CD8-positive, alpha-beta memory T cell (primary cell): Measurements from ENCODE around the gene KCNN3. TPM values are rescaled to one million over a fixed set of nuclear protein-coding genes. Genes with fewer than 3 reads are reported as not detected.

Source experiments
- CTCF ChIA-PET: fragments of 350-600 bp; sonication (Branson Sonifier 250); formaldehyde crosslinking; loops from one replicate; lab custom pipeline; 2021; ENCODE audit warnings: antibody characterized with exemption; lab: Charles Lee
- POLR2A ChIA-PET: fragments of 350-600 bp; sonication (Branson Sonifier 250); formaldehyde crosslinking; loops from one replicate; lab custom pipeline; 2021; ENCODE audit warnings: antibody characterized with exemption; lab: Charles Lee
- DNase-seq, 5 donors: peaks; one replicate each; pipeline versions ENCODE4 v3.0.0 to v3.0.0-alpha.2; 2020 to 2022; ENCODE audit warnings: mixed read lengths in 1 of 5
- H3K27ac ChIP-seq: one replicate; pipeline ENCODE4 v1.7.0; 2013; ENCODE audit warnings: low read depth, mild to moderate bottlenecking, low read length, moderate library complexity
- H3K27me3 ChIP-seq: 2 replicates; pipeline ENCODE4 v1.7.0; 2013; ENCODE audit warnings: low read length, mild to moderate bottlenecking; ENCODE audit not compliant: insufficient read depth, poor library complexity, severe bottlenecking
- H3K36me3 ChIP-seq: 2 replicates; pipeline ENCODE4 v1.7.0; 2013; ENCODE audit warnings: mild to moderate bottlenecking, low read length, moderate library complexity; ENCODE audit not compliant: insufficient read depth
- H3K4me1 ChIP-seq: 2 replicates; pipeline ENCODE4 v1.7.0; 2013; ENCODE audit warnings: mild to moderate bottlenecking, low read length, moderate library complexity; ENCODE audit not compliant: insufficient read depth
- H3K4me3 ChIP-seq: 2 replicates; pipeline ENCODE4 v1.7.0; 2013; ENCODE audit warnings: mild to moderate bottlenecking, low read length
- H3K9me3 ChIP-seq: 2 replicates; pipeline ENCODE4 v1.7.0; 2013; ENCODE audit warnings: mild to moderate bottlenecking, low read length
- H3K27ac Mint-ChIP-seq, 8 donors: one replicate each; pipeline ENCODE4 v1.8.0; 2020 to 2021; ENCODE audit warnings: mixed read lengths in 8 of 8, mild to moderate bottlenecking in 6 of 8, inconsistent platforms in 3 of 8, moderate library complexity in 3 of 8
- H3K27me3 Mint-ChIP-seq, 2 donors: one replicate each; pipeline ENCODE4 v1.8.0; 2020 to 2021; ENCODE audit warnings: mixed read lengths in 2 of 2, mild to moderate bottlenecking in 1 of 2, moderate library complexity in 1 of 2
- H3K36me3 Mint-ChIP-seq, 3 donors: one replicate each; pipeline ENCODE4 v1.8.0; 2020 to 2021; ENCODE audit warnings: mixed read lengths in 3 of 3, inconsistent platforms in 1 of 3, mild to moderate bottlenecking in 1 of 3
- H3K4me1 Mint-ChIP-seq, 3 donors: one replicate each; pipeline ENCODE4 v1.8.0; 2020 to 2021; ENCODE audit warnings: mixed read lengths in 3 of 3, inconsistent platforms in 1 of 3, mild to moderate bottlenecking in 1 of 3
- H3K4me3 Mint-ChIP-seq, 7 donors: one replicate each; pipeline ENCODE4 v1.8.0; 2020 to 2021; ENCODE audit warnings: mixed read lengths in 7 of 7, mild to moderate bottlenecking in 6 of 7, moderate library complexity in 4 of 7, inconsistent platforms in 2 of 7
- H3K9me3 Mint-ChIP-seq, 5 donors: one replicate each; pipeline ENCODE4 v1.8.0; 2020 to 2022; ENCODE audit warnings: mixed read lengths in 5 of 5, mild to moderate bottlenecking in 3 of 5, moderate library complexity in 2 of 5, inconsistent platforms in 1 of 5
- polyA plus RNA-seq: library from polyadenylated mRNA; unstranded; fragments of 300-500 nt; fragmentation: Illumina TruSeq; gene quantifications from one replicate; pipeline ENCODE4 v1.2.3, GENCODE V29; 2021
- total RNA-seq, 2 experiments: library from RNA; stranded (reverse); gene quantifications; one replicate each; pipeline ENCODE4 v1.2.3, GENCODE V29; 2021

Gene KCNN3
- total and polyA plus RNA-seq, 3 experiments from 2014 or later: 0.18 to 0.22 TPM; not detected in 1

DNA sequence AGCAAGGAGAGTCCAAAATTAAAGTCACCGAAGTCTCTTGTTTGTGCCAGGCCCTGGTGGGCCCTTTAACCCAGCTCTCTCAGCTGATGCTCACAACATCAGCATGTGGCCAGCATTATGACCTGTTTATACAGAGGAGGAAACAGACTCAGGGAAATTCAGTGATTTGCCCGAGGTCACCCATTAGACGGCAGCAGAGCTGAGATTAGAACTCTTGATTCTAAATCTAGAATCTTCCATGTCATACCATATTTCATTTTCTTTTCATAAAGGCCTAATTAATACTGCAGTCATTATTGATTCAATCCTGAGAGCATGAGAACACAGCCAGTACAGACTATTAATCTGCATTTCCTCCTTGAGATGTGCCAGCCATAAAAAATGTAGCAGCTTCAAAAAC lies 63.7 kb downstream of the KCNN3 start:
- Mint-ChIP-seq H3K27ac (peak overlapping the region in 1 of 8 donors; percentile 32), H3K4me1 (peaks cover 0 to 2% (median 0%) of the 10 kb centered on the region in 3 donors), H3K4me3 (no peak overlapping the region), H3K36me3 (no peaks in the 10 kb centered on the region), H3K27me3 (peaks cover 10 to 41% of the 10 kb centered on the region in 2 donors), H3K9me3 (no peaks in the 10 kb centered on the region)
- Histone ChIP-seq H3K9me3 (no peaks in the 10 kb centered on the region), H3K4me3 (no peak overlapping the region), H3K27me3 (no peaks in the 10 kb centered on the region), H3K36me3 (no peaks in the 10 kb centered on the region), H3K27ac (no peak overlapping the region), H3K4me1 (no peaks in the 10 kb centered on the region)
- DNase-seq: no peak
- ChIA-PET CTCF (interaction anchor here (1.0 to 1.6 kb wide), 2 partner anchors 46 to 137 kb away, joined by 3 to 4 read pairs; no protein-coding TSS in a partner anchor), POLR2A (no interaction called here)

DNA sequence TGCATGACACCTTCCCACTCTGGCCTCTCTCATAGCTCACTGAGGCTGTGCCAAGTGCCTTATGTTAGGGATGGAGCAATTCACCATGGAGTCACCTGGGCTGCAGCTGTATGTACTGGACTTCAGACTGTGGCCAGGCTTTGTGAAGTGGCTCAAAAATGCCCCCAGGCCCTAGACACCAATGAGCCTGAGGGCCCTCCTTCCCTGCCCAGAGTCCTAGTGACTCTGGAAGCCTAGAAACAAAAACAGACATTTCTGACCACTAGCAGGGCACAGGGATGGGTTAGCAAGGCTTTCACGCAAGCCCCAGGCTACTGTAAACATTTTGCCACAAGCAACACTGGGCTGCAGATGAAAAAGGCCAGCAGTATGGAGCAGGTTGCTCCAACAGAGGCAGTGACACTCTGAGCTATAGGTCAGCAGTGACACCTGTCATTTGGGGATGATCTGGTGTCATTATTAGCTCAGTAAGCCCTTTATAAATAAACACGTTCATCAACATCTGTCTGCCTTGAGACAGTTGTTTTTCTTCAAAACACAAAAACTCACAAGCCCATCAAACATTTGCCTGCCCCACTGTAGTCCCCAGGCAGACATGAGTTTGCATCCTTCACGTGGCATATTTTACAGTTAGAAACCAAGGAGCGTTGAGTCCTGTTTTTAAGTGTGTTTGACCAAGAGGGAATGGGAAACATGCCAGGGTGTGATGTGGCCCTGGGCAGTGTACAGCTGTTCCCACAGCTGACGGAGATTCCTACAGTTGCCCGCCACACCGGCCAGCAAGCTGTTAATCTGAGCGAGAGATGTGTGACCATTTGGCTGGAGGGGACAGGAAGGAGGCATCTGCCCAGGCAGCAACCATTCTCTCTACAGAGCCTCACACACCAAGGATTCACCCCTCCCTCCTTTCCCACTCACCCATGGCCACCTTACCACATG lies 66.8 kb downstream of the KCNN3 start:
- H3K27ac Mint-ChIP-seq: no peak overlapping the region
- peaks cover 14 to 44% of the 10 kb centered on the region in 2 donors for H3K27me3 Mint-ChIP-seq
- no peaks in the 10 kb centered on the region for H3K9me3 ChIP-seq
- H3K4me1 ChIP-seq: no peaks in the 10 kb centered on the region
- H3K9me3 Mint-ChIP-seq: no peaks in the 10 kb centered on the region
- no peaks in the 10 kb centered on the region for H3K27me3 ChIP-seq
- POLR2A ChIA-PET: no interaction called here
- no peaks in the 10 kb centered on the region for H3K36me3 ChIP-seq
- no peak overlapping the region for H3K27ac ChIP-seq
- no peak overlapping the region for H3K4me3 Mint-ChIP-seq
- H3K4me1 Mint-ChIP-seq: peaks cover 0 to 2% (median 0%) of the 10 kb centered on the region in 3 donors
- H3K4me3 ChIP-seq: no peak overlapping the region
- H3K36me3 Mint-ChIP-seq: no peaks in the 10 kb centered on the region
- CTCF ChIA-PET: interaction anchor here (2.5 kb wide), 1 partner anchor 12 kb away, joined by 7 read pairs; no protein-coding TSS in a partner anchor
- no peak for DNase-seq

DNA sequence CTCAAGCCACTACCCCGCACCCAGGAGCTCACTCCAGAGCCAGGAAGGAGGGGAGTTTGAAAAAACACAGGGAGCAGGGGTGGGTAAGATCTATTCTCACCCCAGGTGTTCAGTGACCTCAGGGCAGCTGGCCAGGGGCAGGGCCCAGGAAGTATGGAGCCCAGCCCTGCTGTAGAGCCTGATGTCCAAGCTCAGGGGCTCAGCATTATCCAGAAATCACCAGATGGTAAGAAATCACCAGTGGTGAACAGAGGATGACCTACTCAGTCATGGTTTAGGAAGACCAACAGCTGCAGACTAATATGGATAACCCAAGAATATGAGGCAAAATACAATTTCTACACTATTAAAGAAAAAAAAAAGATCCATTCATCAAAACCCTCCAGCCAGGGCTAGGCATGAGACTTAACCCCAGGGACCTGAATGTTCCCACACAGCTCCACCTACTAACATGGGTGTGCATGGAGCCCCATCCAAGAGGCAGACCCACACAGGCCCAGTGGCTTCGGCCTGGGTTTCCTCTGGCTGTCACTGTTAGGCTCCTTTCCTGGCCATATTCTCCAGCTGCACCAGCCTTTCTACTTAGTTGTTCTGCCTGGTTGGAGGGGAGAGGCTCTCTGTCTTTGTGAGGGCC lies 67.6 kb downstream of the KCNN3 start:
- Mint-ChIP-seq H3K27me3 (peaks cover 14 to 43% of the 10 kb centered on the region in 2 donors), H3K9me3 (no peaks in the 10 kb centered on the region), H3K36me3 (no peaks in the 10 kb centered on the region), H3K27ac (no peak overlapping the region), H3K4me3 (no peak overlapping the region), H3K4me1 (no peaks in the 10 kb centered on the region)
- H3K36me3 ChIP-seq: no peaks in the 10 kb centered on the region
- no peaks in the 10 kb centered on the region for H3K4me1 ChIP-seq
- H3K27ac ChIP-seq: no peak overlapping the region
- no peaks in the 10 kb centered on the region for H3K9me3 ChIP-seq
- DNase-seq: peak in 1 of 5 donors; percentile 23
- H3K4me3 ChIP-seq: no peak overlapping the region
- CTCF ChIA-PET: interaction anchor here (0.7 to 2.5 kb wide), 3 partner anchors 11 to 76 kb away, joined by 3 to 7 read pairs (median 4); no protein-coding TSS in a partner anchor
- POLR2A ChIA-PET: no interaction called here
- H3K27me3 ChIP-seq: no peaks in the 10 kb centered on the region

DNA sequence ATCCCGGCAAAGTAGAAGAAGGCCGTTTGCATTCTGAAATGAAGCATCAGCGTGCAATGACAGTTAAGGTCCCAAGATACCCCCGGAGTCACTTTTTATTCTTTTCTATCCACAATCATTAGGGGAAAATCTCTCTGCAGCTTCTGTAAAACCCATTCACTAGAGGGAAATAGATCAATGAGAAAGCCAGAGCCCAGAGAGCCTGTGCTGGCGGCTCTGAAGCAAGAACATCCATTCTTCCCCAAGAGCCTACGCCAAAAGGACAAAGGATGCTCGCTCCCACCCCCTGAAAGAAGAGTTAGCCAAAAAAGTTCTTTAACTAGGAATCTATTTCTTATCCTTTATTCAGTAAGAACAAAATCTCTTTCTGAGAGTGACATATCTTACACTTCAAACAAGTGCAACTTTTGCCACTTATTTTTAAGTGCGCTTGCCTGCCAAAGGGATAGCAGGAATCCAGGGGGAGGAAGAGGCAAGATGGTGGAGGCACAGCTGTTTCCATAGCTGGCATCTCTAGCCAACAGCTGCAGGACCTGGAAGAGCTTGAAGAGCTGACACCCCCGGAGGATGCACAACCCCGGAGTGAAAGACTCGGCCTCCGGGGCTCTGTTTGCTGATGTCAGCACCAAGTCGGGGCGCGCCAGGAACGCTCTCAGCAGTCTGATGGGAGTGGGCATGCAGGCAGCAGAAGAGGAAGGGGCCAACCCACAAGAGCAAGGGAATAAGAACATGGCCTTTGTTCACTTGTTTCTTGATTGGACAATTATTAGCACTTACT lies 68.7 kb downstream of the KCNN3 start:
- H3K36me3 Mint-ChIP-seq: no peaks in the 10 kb centered on the region
- no peaks in the 10 kb centered on the region for H3K27me3 ChIP-seq
- H3K27ac ChIP-seq: no peak overlapping the region
- no peaks in the 10 kb centered on the region for H3K9me3 Mint-ChIP-seq
- H3K27me3 Mint-ChIP-seq: peaks cover 15 to 36% of the 10 kb centered on the region in 2 donors
- H3K4me3 Mint-ChIP-seq: no peak overlapping the region
- H3K4me1 Mint-ChIP-seq: no peaks in the 10 kb centered on the region
- no peaks in the 10 kb centered on the region for H3K9me3 ChIP-seq
- H3K4me3 ChIP-seq: no peak overlapping the region
- CTCF ChIA-PET: interaction anchor here (1.7 to 2.5 kb wide), 2 partner anchors 10 to 41 kb away, joined by 4 to 7 read pairs; no protein-coding TSS in a partner anchor
- no peaks in the 10 kb centered on the region for H3K4me1 ChIP-seq
- no peaks in the 10 kb centered on the region for H3K36me3 ChIP-seq
- DNase-seq: no peak
- H3K27ac Mint-ChIP-seq: peak overlapping the region in 1 of 8 donors; percentile 63
- POLR2A ChIA-PET: no interaction called here

DNA sequence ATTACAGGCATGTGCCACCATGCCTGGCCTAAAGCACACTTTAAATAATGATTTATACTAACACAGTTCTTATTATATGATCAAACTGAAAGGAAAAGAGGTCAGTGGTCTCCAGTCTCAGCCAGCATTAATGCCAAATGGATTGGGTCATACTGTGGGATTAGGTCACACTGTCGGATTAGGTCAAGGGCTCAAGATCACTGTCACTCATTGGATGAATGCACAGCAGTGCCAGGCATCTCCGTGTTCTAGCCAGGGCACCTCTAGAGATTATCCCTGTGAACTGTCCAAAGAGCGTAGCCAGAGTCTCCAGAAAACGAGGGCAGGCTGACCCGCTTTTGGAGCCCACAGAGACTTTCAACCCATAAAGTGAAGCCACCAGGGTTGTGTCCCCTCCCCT lies 70.9 kb downstream of the KCNN3 start:
- Mint-ChIP-seq H3K27ac (peak overlapping the region in 1 of 8 donors; percentile 9), H3K9me3 (no peaks in the 10 kb centered on the region), H3K36me3 (no peaks in the 10 kb centered on the region), H3K27me3 (peaks cover 9 to 18% of the 10 kb centered on the region in 2 donors), H3K4me3 (no peak overlapping the region), H3K4me1 (peaks cover 0 to under 1% (median 0%) of the 10 kb centered on the region in 3 donors)
- ChIA-PET CTCF (no interaction called here), POLR2A (no interaction called here)
- Histone ChIP-seq H3K4me1 (no peaks in the 10 kb centered on the region), H3K9me3 (no peaks in the 10 kb centered on the region), H3K27ac (no peak overlapping the region), H3K4me3 (no peak overlapping the region), H3K27me3 (no peaks in the 10 kb centered on the region), H3K36me3 (no peaks in the 10 kb centered on the region)
- no peak for DNase-seq

GRCh38 chr1:154798645-154799044 lies 71.4 kb downstream of the KCNN3 start:
- H3K4me3 Mint-ChIP-seq: no peak overlapping the region
- Histone ChIP-seq H3K27ac (no peak overlapping the region), H3K4me1 (no peaks in the 10 kb centered on the region), H3K36me3 (no peaks in the 10 kb centered on the region), H3K9me3 (no peaks in the 10 kb centered on the region), H3K27me3 (no peaks in the 10 kb centered on the region), H3K4me3 (no peak overlapping the region)
- peaks cover 0 to 1% (median 0%) of the 10 kb centered on the region in 3 donors for H3K36me3 Mint-ChIP-seq
- no peak for DNase-seq
- ChIA-PET CTCF (no interaction called here), POLR2A (no interaction called here)
- peaks cover 0 to 6% (median 5%) of the 10 kb centered on the region in 3 donors for H3K4me1 Mint-ChIP-seq
- H3K27ac Mint-ChIP-seq: no peak overlapping the region
- H3K9me3 Mint-ChIP-seq: no peaks in the 10 kb centered on the region
- H3K27me3 Mint-ChIP-seq: peaks cover 9 to 14% of the 10 kb centered on the region in 2 donors

DNA sequence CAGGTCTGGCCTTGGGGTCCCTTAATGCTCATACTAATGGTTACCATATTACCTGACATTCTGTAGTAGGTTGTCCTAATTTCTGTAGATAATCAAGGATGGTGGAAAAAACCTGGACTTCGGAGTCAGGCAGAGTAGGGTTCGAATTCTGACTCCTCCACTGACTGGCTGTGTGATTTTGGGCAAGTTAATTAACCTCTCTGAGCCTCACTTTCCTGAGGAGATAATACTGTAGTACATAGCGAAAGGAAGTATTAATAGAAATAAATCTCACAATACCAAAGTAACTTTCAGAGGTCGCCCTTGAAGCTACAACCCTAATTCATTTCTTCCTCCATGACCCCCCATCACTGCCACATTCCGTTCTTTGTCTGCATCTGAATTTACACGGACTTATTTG lies 72.9 kb downstream of the KCNN3 start:
- H3K9me3 Mint-ChIP-seq: no peaks in the 10 kb centered on the region
- ChIA-PET POLR2A (no interaction called here), CTCF (no interaction called here)
- H3K4me1 ChIP-seq: peaks cover 8% of the 10 kb centered on the region
- peaks cover 9 to 21% (median 18%) of the 10 kb centered on the region in 3 donors for H3K4me1 Mint-ChIP-seq
- no peaks in the 10 kb centered on the region for H3K27me3 ChIP-seq
- H3K4me3 Mint-ChIP-seq: no peak overlapping the region
- H3K4me3 ChIP-seq: no peak overlapping the region
- no peaks in the 10 kb centered on the region for H3K9me3 ChIP-seq
- peaks cover 0 to 1% (median 0%) of the 10 kb centered on the region in 3 donors for H3K36me3 Mint-ChIP-seq
- no peak overlapping the region for H3K27ac Mint-ChIP-seq
- H3K36me3 ChIP-seq: no peaks in the 10 kb centered on the region
- no peak overlapping the region for H3K27ac ChIP-seq
- H3K27me3 Mint-ChIP-seq: peaks cover 9 to 10% of the 10 kb centered on the region in 2 donors
- no peak for DNase-seq
